Vagina (tissue), 2 donors: Measurements from ENCODE around the gene WBP2. TPM values are rescaled to one million over a fixed set of nuclear protein-coding genes. Genes with fewer than 3 reads are reported as not detected.

ENCODE experiments used
- DNase-seq, 2 donors: peaks; one replicate each; pipeline ENCODE4 v3.0.0-alpha.2; 2017; ENCODE audit errors: extremely low spot score in 2 of 2
- H3K27ac ChIP-seq: fragments of 200-600 bp; sonication (generic); one replicate; pipeline ENCODE4 v1.5.1; 2019
- H3K27me3 ChIP-seq: fragments of 200-600 bp; sonication (generic); one replicate; pipeline ENCODE4 v1.5.1; 2019
- H3K36me3 ChIP-seq, 2 donors: fragments of 200-600 bp; sonication (generic); one replicate each; pipeline ENCODE4 v1.5.1; 2017 to 2019
- H3K4me1 ChIP-seq: fragments of 200-600 bp; sonication (generic); one replicate; pipeline ENCODE4 v1.5.1; 2019
- H3K4me3 ChIP-seq, 2 donors: fragments of 200-600 bp; sonication (generic); 1 replicate in 1 of 2; 2 replicates in 1 of 2; pipeline ENCODE4 v1.5.1; 2016 to 2019
- H3K9me3 ChIP-seq: fragments of 200-600 bp; sonication (generic); one replicate; pipeline ENCODE4 v1.5.1; 2019
- CTCF ChIP-seq, 3 experiments: fragments of 450-650 bp in 2 of 3; fragments of 200-600 bp in 1 of 3; sonication (generic) in 1 of 3; IDR thresholded peaks; one replicate each; pipeline ENCODE4 v1.5.1; 2017 to 2019; ENCODE audit warnings: antibody characterized with exemption in 3 of 3, mild to moderate bottlenecking in 2 of 3, moderate library complexity in 2 of 3
- POLR2A ChIP-seq, 2 donors: fragments of 450-650 bp; IDR thresholded peaks; one replicate each; pipeline ENCODE4 v1.6.1; 2017; ENCODE audit warnings: antibody characterized with exemption in 2 of 2, mild to moderate bottlenecking in 2 of 2, moderate library complexity in 2 of 2
- POLR2AphosphoS5 ChIP-seq, 2 donors: sonication (generic); formaldehyde crosslinking; IDR thresholded peaks; one replicate each; pipeline ENCODE4 v1.9.0; 2017; ENCODE audit warnings: antibody characterized with exemption in 2 of 2, mild to moderate bottlenecking in 2 of 2, low read depth in 1 of 2; ENCODE audit not compliant: insufficient read depth in 1 of 2
- intact Hi-C: fragments of 100-400 bp; cut with DNase I; formaldehyde crosslinking; loops from one replicate; pipeline ENCODE4 v1.15.1; 2023
- total RNA-seq: library from RNA; depleted of rRNA; stranded (reverse); fragments of >200 nt; gene quantifications from one replicate; pipeline ENCODE4 v1.2.3, GENCODE V29; 2016

The WBP2 gene
- total RNA-seq, 1 donor from 2014 or later, result 54.3 TPM

GRCh38 chr17:75830164-75831031 is 24.7 kb downstream of the WBP2 start:
- H3K9me3 ChIP-seq, result no peaks in the 10 kb centered on the region
- H3K36me3 ChIP-seq, result peaks cover 0 to 5% of the 10 kb centered on the region in 2 donors
- H3K27ac ChIP-seq, result no peak overlapping the region
- intact Hi-C loops, result no loop called here
- no peaks in the 10 kb centered on the region for H3K27me3 ChIP-seq
- no peak for DNase-seq
- H3K4me3 ChIP-seq, result no peak overlapping the region
- TF ChIP-seq POLR2AphosphoS5 (IDR thresholded peaks at IDR 0.05; ENCODE audit: insufficient read depth in 1 of 2, low read depth in 1 of 2) (no peak), POLR2A (IDR thresholded peaks at IDR 0.05) (no peak), CTCF (IDR thresholded peaks at IDR 0.05) (peak in 1 of 3 experiments; percentile 7)
- peaks cover 26% of the 10 kb centered on the region for H3K4me1 ChIP-seq

DNA sequence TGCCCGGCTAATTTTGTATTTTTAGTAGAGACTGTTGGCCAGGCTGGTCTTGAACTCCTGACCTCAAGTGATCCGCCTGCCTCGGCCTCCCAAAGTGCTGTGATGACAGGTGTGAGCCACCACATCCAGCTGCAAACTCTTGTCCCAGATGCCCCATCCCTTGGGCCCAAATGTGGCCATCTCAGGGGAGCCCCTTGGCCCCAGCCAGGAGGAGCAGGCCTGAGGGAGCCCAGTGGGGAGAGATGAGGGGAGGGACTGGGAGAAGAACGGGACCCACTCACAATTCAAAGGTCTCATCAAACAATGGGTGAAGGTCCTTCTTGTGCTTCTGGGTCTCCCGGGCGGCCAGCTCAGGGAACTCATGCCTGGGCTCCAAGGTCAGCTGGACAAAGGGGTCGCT is 25.4 kb downstream of the WBP2 start:
- no peak for DNase-seq
- intact Hi-C loops, result no loop called here
- TF ChIP-seq POLR2AphosphoS5 (IDR thresholded peaks at IDR 0.05; ENCODE audit: insufficient read depth in 1 of 2, low read depth in 1 of 2), result no peak
- no peaks in the 10 kb centered on the region for H3K9me3 ChIP-seq
- H3K36me3 ChIP-seq, result peaks cover 0 to 5% of the 10 kb centered on the region in 2 donors
- H3K4me3 ChIP-seq, result no peak overlapping the region
- H3K4me1 ChIP-seq, result peaks cover 26% of the 10 kb centered on the region
- H3K27ac ChIP-seq, result no peak overlapping the region
- H3K27me3 ChIP-seq, result no peaks in the 10 kb centered on the region

- Histone ChIP-seq H3K4me1 (peaks cover 26% of the 10 kb centered on the region), H3K27me3 (no peaks in the 10 kb centered on the region), H3K9me3 (no peaks in the 10 kb centered on the region), H3K4me3 (no peak overlapping the region), H3K27ac (no peak overlapping the region), H3K36me3 (peaks cover 0 to 12% of the 10 kb centered on the region in 2 donors)
- TF ChIP-seq POLR2AphosphoS5 (IDR thresholded peaks at IDR 0.05; ENCODE audit: insufficient read depth in 1 of 2, low read depth in 1 of 2), result no peak
- no peak for TF ChIP-seq POLR2A (IDR thresholded peaks at IDR 0.05)
- no peak for TF ChIP-seq CTCF (IDR thresholded peaks at IDR 0.05)
- intact Hi-C loops, result no loop called here
- DNase-seq, result no peak
These were observed 26.4 kb downstream of the WBP2 start for GRCh38 chr17:75828741-75829140.

- peaks cover 0 to 19% of the 10 kb centered on the region in 2 donors for H3K36me3 ChIP-seq
- no peaks in the 10 kb centered on the region for H3K27me3 ChIP-seq
- peaks cover 26% of the 10 kb centered on the region for H3K4me1 ChIP-seq
- intact Hi-C loops, result no loop called here
- TF ChIP-seq POLR2AphosphoS5 (IDR thresholded peaks at IDR 0.05; ENCODE audit: insufficient read depth in 1 of 2, low read depth in 1 of 2) (no peak), CTCF (IDR thresholded peaks at IDR 0.05) (no peak), POLR2A (IDR thresholded peaks at IDR 0.05) (no peak)
- DNase-seq, result no peak
- peak overlapping the region; percentile 82 for H3K27ac ChIP-seq
- H3K9me3 ChIP-seq, result no peaks in the 10 kb centered on the region
- H3K4me3 ChIP-seq, result peak overlapping the region; percentile 27 to 40
These were observed 27.1 kb downstream of the WBP2 start for GRCh38 chr17:75828076-75828400.

DNA sequence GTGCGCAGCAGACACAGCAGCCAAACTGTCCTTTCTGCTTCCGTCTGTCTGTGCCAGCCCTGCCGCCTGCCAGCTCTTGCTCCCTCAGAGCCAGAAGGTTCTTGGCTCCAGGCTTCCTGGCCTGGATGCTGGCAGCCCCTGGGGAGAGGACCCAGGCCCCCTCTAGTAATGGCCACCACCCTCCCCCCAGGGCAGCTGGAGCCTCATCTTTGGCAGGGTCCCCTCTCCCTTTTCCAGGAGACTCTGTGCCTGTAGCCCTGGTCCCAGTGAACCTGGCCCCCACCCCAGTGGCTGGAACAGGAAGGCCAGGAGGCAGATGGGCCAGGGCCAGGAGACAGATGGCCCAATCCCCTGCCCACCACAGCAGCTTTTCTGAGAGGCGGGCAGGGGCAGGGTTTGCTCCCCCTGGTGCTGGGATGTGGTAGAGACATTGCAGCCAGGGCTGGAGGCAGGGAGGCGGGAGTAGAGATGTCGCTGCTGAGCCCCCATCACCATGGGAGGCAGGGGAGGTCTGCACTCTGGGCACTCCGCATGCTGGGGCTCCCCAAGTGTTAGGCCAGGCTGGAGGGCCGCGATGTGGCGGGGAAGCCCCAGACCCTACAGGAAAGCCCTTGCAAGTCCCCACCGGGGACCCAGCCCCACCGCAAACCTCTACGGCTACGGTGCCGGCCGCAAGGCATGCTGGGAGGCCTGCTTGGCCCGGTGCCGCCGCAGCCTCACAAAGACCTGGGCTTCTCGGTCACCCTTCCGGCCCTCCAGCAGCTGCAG is 27.6 kb downstream of the WBP2 start:
- H3K4me3 ChIP-seq, result peak overlapping the region; percentile 27 to 40
- DNase-seq, result no peak
- TF ChIP-seq CTCF (IDR thresholded peaks at IDR 0.05) (peak; percentile 29 to 61 (median 32)), POLR2AphosphoS5 (IDR thresholded peaks at IDR 0.05; ENCODE audit: insufficient read depth in 1 of 2, low read depth in 1 of 2) (peak in 1 of 2 donors; percentile 72), POLR2A (IDR thresholded peaks at IDR 0.05) (no peak)
- H3K27ac ChIP-seq, result peak overlapping the region; percentile 82
- peaks cover 0 to 19% of the 10 kb centered on the region in 2 donors for H3K36me3 ChIP-seq
- intact Hi-C loops, result no loop called here
- peaks cover 26% of the 10 kb centered on the region for H3K4me1 ChIP-seq
- no peaks in the 10 kb centered on the region for H3K9me3 ChIP-seq
- no peaks in the 10 kb centered on the region for H3K27me3 ChIP-seq
